CD4-positive, alpha-beta T cell (primary cell): ENCODE data around the gene IFIT1. TPM values are rescaled to one million over a fixed set of nuclear protein-coding genes. Genes with fewer than 3 reads are reported as not detected.

Experiments
- ATAC-seq: fragments of 200-7000 bp; cut with Tn5 transposase; one replicate; pipeline ENCODE4 v1.10.0; 2022; ENCODE audit warnings: mild to moderate bottlenecking; ENCODE audit not compliant: poor library complexity
- CTCF ChIA-PET: fragments of 350-600 bp; sonication (Branson Sonifier 250); formaldehyde crosslinking; loops from one replicate; lab custom pipeline; 2021; ENCODE audit warnings: antibody characterized with exemption, inconsistent platforms; lab: Charles Lee
- POLR2A ChIA-PET: fragments of 350-600 bp; sonication (Branson Sonifier 250); formaldehyde crosslinking; loops from one replicate; lab custom pipeline; 2021; ENCODE audit warnings: antibody characterized with exemption, inconsistent platforms; lab: Charles Lee
- DNase-seq, 14 experiments: peaks; one replicate each; pipeline ENCODE4 v3.0.0-alpha.2; 2013 to 2020; ENCODE audit warnings: mixed read lengths in 2 of 14
- H3K27ac ChIP-seq, 2 donors: one replicate each; pipeline versions ENCODE4 v1.5.1 to v1.7.0; 2013; ENCODE audit warnings: low read length in 2 of 2, low read depth in 1 of 2, mild to moderate bottlenecking in 1 of 2
- H3K27me3 ChIP-seq, 2 experiments: 1 replicate in 1 of 2; 2 replicates in 1 of 2; pipeline versions ENCODE4 v1.6.1 to v1.7.0; 2013; ENCODE audit warnings: low read length in 2 of 2, control low read depth in 1 of 2, mild to moderate bottlenecking in 1 of 2, moderate library complexity in 1 of 2; ENCODE audit not compliant: insufficient read depth in 2 of 2, control insufficient read depth in 1 of 2
- H3K36me3 ChIP-seq: one replicate; pipeline ENCODE4 v1.6.1; 2013; ENCODE audit warnings: low read length, control low read depth; ENCODE audit not compliant: insufficient read depth
- H3K4me1 ChIP-seq: one replicate; pipeline ENCODE4 v1.6.1; 2013; ENCODE audit warnings: low read length, control low read depth; ENCODE audit not compliant: insufficient read depth
- H3K4me3 ChIP-seq: one replicate; pipeline ENCODE4 v1.5.1; 2013; ENCODE audit warnings: mild to moderate bottlenecking, low read length, moderate library complexity
- H3K9me3 ChIP-seq, 2 experiments: 1 replicate in 1 of 2; 2 replicates in 1 of 2; pipeline versions ENCODE4 v1.6.1 to v1.7.0; 2013; ENCODE audit warnings: low read length in 2 of 2, mild to moderate bottlenecking in 2 of 2, control low read depth in 1 of 2, moderate library complexity in 1 of 2; ENCODE audit not compliant: control insufficient read depth in 1 of 2, insufficient read depth in 1 of 2
- H3K27ac Mint-ChIP-seq: one replicate; pipeline ENCODE4 v1.8.0; 2020; ENCODE audit warnings: mixed read lengths
- H3K27me3 Mint-ChIP-seq: one replicate; pipeline ENCODE4 v1.8.0; 2021; ENCODE audit warnings: mixed read lengths
- H3K36me3 Mint-ChIP-seq: one replicate; pipeline ENCODE4 v1.8.0; 2021; ENCODE audit warnings: low read depth, mixed read lengths
- H3K4me1 Mint-ChIP-seq: one replicate; pipeline ENCODE4 v1.8.0; 2021; ENCODE audit warnings: low read depth, mixed read lengths
- H3K4me3 Mint-ChIP-seq: one replicate; pipeline ENCODE4 v1.8.0; 2020; ENCODE audit warnings: mild to moderate bottlenecking, mixed read lengths
- H3K9me3 Mint-ChIP-seq: one replicate; pipeline ENCODE4 v1.8.0; 2020; ENCODE audit warnings: mixed read lengths
- CTCF ChIP-seq: fragments of 200-600 bp; IDR thresholded peaks from one replicate; pipeline ENCODE4 v1.8.0; 2022; ENCODE audit warnings: antibody characterized with exemption, mild to moderate bottlenecking
- intact Hi-C, 2 experiments: fragments of 100-400 bp; cut with DNase I in 1 of 2; cut with micrococcal nuclease in 1 of 2; formaldehyde crosslinking; loops; one replicate each; pipeline versions ENCODE4 v1.15.1 to v1.9.0; 2023 to 2025; cut with DNase I, micrococcal nuclease
- polyA plus RNA-seq, 2 donors: library from polyadenylated mRNA; unstranded; fragments of 120-200 nt; gene quantifications; one replicate each; pipeline ENCODE4 v1.2.1, GENCODE V29; 2013
- total RNA-seq, 174 experiments: library from RNA in 2 of 174; stranded (reverse) in 2 of 174; gene quantifications; one replicate each; pipeline ENCODE4 v1.2.3 and lab custom pipeline; 2021 to 2026

Gene IFIT1, protein sequence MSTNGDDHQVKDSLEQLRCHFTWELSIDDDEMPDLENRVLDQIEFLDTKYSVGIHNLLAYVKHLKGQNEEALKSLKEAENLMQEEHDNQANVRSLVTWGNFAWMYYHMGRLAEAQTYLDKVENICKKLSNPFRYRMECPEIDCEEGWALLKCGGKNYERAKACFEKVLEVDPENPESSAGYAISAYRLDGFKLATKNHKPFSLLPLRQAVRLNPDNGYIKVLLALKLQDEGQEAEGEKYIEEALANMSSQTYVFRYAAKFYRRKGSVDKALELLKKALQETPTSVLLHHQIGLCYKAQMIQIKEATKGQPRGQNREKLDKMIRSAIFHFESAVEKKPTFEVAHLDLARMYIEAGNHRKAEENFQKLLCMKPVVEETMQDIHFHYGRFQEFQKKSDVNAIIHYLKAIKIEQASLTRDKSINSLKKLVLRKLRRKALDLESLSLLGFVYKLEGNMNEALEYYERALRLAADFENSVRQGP
- total RNA-seq (1 to 10 TPM; 5.1 to 6.2 TPM), total RNA-seq (lab: John Stamatoyannopoulos, UW) (0.06 to 432 (median 8.6) reads per million in 172 experiments)
- polyA plus RNA-seq (2013, experiment 1 of 2): 9.7 TPM
- polyA plus RNA-seq (2013, experiment 2 of 2): 6.1 TPM

- H3K4me1 Mint-ChIP-seq: peaks cover 47% of the 10 kb centered on the region
- H3K36me3 Mint-ChIP-seq: peaks cover 18% of the 10 kb centered on the region
- peak within 1 kb of the TSS; percentile 93 for H3K27ac Mint-ChIP-seq
- no peaks in the 10 kb centered on the region for H3K27me3 Mint-ChIP-seq
- peak within 1 kb of the TSS; percentile 60 for H3K4me3 ChIP-seq
- H3K27ac ChIP-seq: peak within 1 kb of the TSS; percentile 58 to 60
- no peaks in the 10 kb centered on the region for H3K9me3 Mint-ChIP-seq
- ATAC-seq (peak; percentile 94), DNase-seq (peak in 12 of 14 experiments; percentile 6 to 92 (median 52))
- POLR2A ChIA-PET: interaction anchor here (0.6 to 4.0 kb wide), 15 partner anchors 11 to 1573 kb away, joined by 3 to 123 read pairs (median 4); partner anchors contain the start of genes FAS, IFIT2, IFIT3 and IFIT5
- peak within 1 kb of the TSS; percentile 93 for H3K4me3 Mint-ChIP-seq
- no peak for TF ChIP-seq CTCF
- no peaks in the 10 kb centered on the region for H3K36me3 ChIP-seq
- intact Hi-C loops: loop anchor here (1.0 to 2.0 kb wide), 3 partner anchors 21 to 89 kb away; partner anchors contain the start of genes IFIT2 (in 1 of the 2) and IFIT5 (in 1 of the 2)
- CTCF ChIA-PET: interaction anchor here (0.6 to 2.0 kb wide), 2 partner anchors 23 to 313 kb away, joined by 3 to 7 read pairs; no protein-coding TSS in a partner anchor
- no peaks in the 10 kb centered on the region for H3K27me3 ChIP-seq
- no peaks in the 10 kb centered on the region for H3K9me3 ChIP-seq
- peaks cover 21% of the 10 kb centered on the region for H3K4me1 ChIP-seq
These were observed at the start of gene IFIT1 for GRCh38 chr10:89391907-89392756. Gene IFIT1 (plus strand): TSS chr10:89392623. CDS start chr10:89392713, 90 bp downstream.

DNA sequence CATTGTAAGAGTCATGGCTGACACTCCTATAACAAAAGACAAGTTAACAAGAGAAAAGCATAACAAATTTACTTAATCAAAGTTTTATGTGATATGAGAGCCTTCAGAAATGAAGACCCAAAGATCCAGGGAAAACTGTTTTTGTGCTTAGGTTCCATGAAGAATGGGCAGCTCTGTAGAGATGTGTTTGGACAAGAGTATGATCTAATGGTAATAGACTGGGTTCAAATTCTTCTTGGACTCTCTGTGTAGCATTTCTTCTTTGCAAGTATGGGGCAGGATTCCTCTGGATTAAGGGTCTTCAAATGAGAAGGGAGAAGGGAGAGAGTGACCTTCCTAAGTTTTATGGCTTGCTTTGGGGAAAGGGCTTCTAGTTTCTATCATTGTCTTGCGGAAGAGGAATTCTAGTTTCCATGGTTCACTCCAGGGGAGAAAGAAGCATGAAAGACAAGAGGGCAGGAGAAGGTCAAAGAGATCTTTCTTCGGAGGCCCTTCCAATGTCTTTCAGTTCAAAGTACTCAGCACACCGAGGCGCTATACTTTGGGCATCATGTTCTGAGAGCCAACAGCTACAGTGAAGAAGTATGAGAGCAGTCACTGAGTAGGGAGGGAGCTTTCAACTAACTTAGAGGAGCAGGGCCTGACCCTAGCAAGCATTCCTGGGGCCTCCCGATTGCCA is 49.2 kb upstream of the IFIT1 start:
- peaks cover 27% of the 10 kb centered on the region for H3K36me3 Mint-ChIP-seq
- no peaks in the 10 kb centered on the region for H3K4me1 ChIP-seq
- TF ChIP-seq CTCF: no peak
- no peaks in the 10 kb centered on the region for H3K4me1 Mint-ChIP-seq
- no peak overlapping the region for H3K27ac ChIP-seq
- H3K27me3 Mint-ChIP-seq: no peaks in the 10 kb centered on the region
- intact Hi-C loops: no loop called here
- ATAC-seq (no peak), DNase-seq (no peak)
- H3K27me3 ChIP-seq: no peaks in the 10 kb centered on the region
- no peak overlapping the region for H3K4me3 Mint-ChIP-seq
- ChIA-PET POLR2A (interaction anchor here (1.1 kb wide), 1 partner anchor 41 kb away, joined by 4 read pairs; the partner anchor contains the start of gene IFIT2), CTCF (no interaction called here)
- H3K9me3 ChIP-seq: no peaks in the 10 kb centered on the region
- H3K27ac Mint-ChIP-seq: no peak overlapping the region
- no peak overlapping the region for H3K4me3 ChIP-seq
- peaks cover 6% of the 10 kb centered on the region for H3K36me3 ChIP-seq
- no peaks in the 10 kb centered on the region for H3K9me3 Mint-ChIP-seq

DNA sequence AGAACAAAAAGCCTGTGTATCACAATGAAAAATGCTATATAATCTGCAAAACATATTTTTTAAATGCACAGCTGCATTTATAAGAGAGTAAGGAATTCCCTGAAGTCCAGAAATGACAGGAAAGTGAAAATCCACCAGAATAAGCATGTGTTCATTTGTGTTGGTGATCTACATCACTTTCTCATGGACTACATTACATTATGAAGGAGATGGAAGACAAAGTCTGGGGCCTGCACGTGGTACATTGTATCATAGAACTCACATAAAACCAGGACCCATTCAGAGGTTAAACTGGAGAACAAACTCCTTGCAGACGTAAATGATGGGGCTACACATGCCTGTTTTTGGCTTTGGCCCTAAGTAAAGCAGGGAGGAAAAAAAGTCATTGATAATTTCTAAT is 48.3 kb upstream of the IFIT1 start:
- H3K4me1 ChIP-seq: no peaks in the 10 kb centered on the region
- Mint-ChIP-seq H3K36me3 (peaks cover 18% of the 10 kb centered on the region), H3K4me3 (no peak overlapping the region), H3K27ac (no peak overlapping the region), H3K27me3 (no peaks in the 10 kb centered on the region), H3K4me1 (no peaks in the 10 kb centered on the region), H3K9me3 (no peaks in the 10 kb centered on the region)
- peaks cover 2% of the 10 kb centered on the region for H3K36me3 ChIP-seq
- H3K9me3 ChIP-seq: no peaks in the 10 kb centered on the region
- intact Hi-C loops: no loop called here
- TF ChIP-seq CTCF: no peak
- no peak overlapping the region for H3K27ac ChIP-seq
- DNase-seq (no peak), ATAC-seq (no peak)
- no peaks in the 10 kb centered on the region for H3K27me3 ChIP-seq
- H3K4me3 ChIP-seq: no peak overlapping the region
- CTCF ChIA-PET: no interaction called here
- POLR2A ChIA-PET: no interaction called here
